T-cell (primary cell): ENCODE data around the gene FAM171A2. TPM values are rescaled to one million over a fixed set of nuclear protein-coding genes. Genes with fewer than 3 reads are reported as not detected.
"Not testable (repeated sequence)": the region's sequence is repeated elsewhere in the genome, so short reads cannot be mapped to it uniquely, and the experiment has no call there.

Experiments
- ATAC-seq, 4 experiments: fragments of 200-7000 bp in 3 of 4; fragments of 150-1000 bp in 1 of 4; cut with Tn5 transposase; replicated peaks in 1 of 4; 1 replicate in 3 of 4; 2 replicates in 1 of 4; pipeline ENCODE4 v1.10.0; 2021; ENCODE audit warnings: moderate library complexity in 3 of 4, mild to moderate bottlenecking in 2 of 4, moderate number of reproducible peaks in 1 of 4
- CTCF ChIA-PET, 2 donors: fragments of 300-600 bp; sonication (Branson Sonifier 250); formaldehyde crosslinking; loops; one replicate each; lab custom pipeline; 2022; ENCODE audit warnings: antibody characterized with exemption in 2 of 2; lab: Charles Lee
- POLR2A ChIA-PET, 2 donors: fragments of 300-600 bp; sonication (Branson Sonifier 250); formaldehyde crosslinking; loops; one replicate each; lab custom pipeline; 2022; ENCODE audit warnings: antibody characterized with exemption in 2 of 2; lab: Charles Lee
- DNase-seq, 35 experiments: peaks; one replicate each; pipeline versions ENCODE4 v3.0.0 to v3.0.0-alpha.2; 2013 to 2023
- H3K27ac ChIP-seq: one replicate; pipeline ENCODE4 v1.5.1; 2013; ENCODE audit warnings: low read length
- H3K27me3 ChIP-seq, 2 experiments: replicated peaks in 1 of 2; 1 replicate in 1 of 2; 2 replicates in 1 of 2; pipeline versions ENCODE4 v1.6.1 to v1.7.0; 2013; ENCODE audit warnings: low read length in 1 of 2, mixed read lengths in 1 of 2; ENCODE audit not compliant: control insufficient read depth in 2 of 2, insufficient read depth in 2 of 2; ENCODE audit errors: extremely low read depth in 1 of 2
- H3K36me3 ChIP-seq, 2 donors: 1 replicate in 1 of 2; 2 replicates in 1 of 2; pipeline versions ENCODE4 v1.6.1 to v1.7.0; 2013; ENCODE audit warnings: low read length in 1 of 2; ENCODE audit not compliant: control insufficient read depth in 2 of 2, insufficient read depth in 1 of 2; ENCODE audit errors: extremely low read depth in 1 of 2
- H3K4me1 ChIP-seq, 2 experiments: 1 replicate in 1 of 2; 2 replicates in 1 of 2; pipeline versions ENCODE4 v1.6.1 to v1.7.0; 2013; ENCODE audit warnings: low read length in 2 of 2, mixed read lengths in 1 of 2; ENCODE audit not compliant: insufficient read depth in 2 of 2, control insufficient read depth in 1 of 2; ENCODE audit errors: extremely low read depth in 1 of 2
- H3K4me3 ChIP-seq, 2 donors: 1 replicate in 1 of 2; 2 replicates in 1 of 2; pipeline versions ENCODE4 v1.5.1 to v1.7.0; 2013; ENCODE audit warnings: mild to moderate bottlenecking in 2 of 2, low read length in 1 of 2, moderate library complexity in 1 of 2; ENCODE audit not compliant: control insufficient read depth in 1 of 2; ENCODE audit errors: extremely low read depth in 1 of 2
- H3K9me3 ChIP-seq: 2 replicates; pipeline ENCODE4 v1.7.0; 2013
- H3K27ac Mint-ChIP-seq, 2 donors: one replicate each; pipeline ENCODE4 v1.8.0; 2020 to 2021; ENCODE audit warnings: mild to moderate bottlenecking in 2 of 2, mixed read lengths in 2 of 2
- H3K27me3 Mint-ChIP-seq, 2 donors: one replicate each; pipeline ENCODE4 v1.8.0; 2021 to 2022; ENCODE audit warnings: mixed read lengths in 2 of 2
- H3K36me3 Mint-ChIP-seq: one replicate; pipeline ENCODE4 v1.8.0; 2021; ENCODE audit warnings: mixed read lengths
- H3K4me1 Mint-ChIP-seq, 3 donors: one replicate each; pipeline ENCODE4 v1.8.0; 2020 to 2022; ENCODE audit warnings: mixed read lengths in 3 of 3, mild to moderate bottlenecking in 1 of 3
- H3K4me3 Mint-ChIP-seq, 3 donors: one replicate each; pipeline ENCODE4 v1.8.0; 2020 to 2022; ENCODE audit warnings: mild to moderate bottlenecking in 3 of 3, mixed read lengths in 3 of 3, moderate library complexity in 3 of 3
- H3K9me3 Mint-ChIP-seq, 3 donors: one replicate each; pipeline ENCODE4 v1.8.0; 2020 to 2022; ENCODE audit warnings: mixed read lengths in 3 of 3
- WGBS: methylation state at CpG from one replicate; pipeline ENCODE4 v1.1.5; 2013; ENCODE audit warnings: missing lambda C conversion rate; ENCODE audit not compliant: insufficient coverage; 5-methylcytosine and 5-hydroxymethylcytosine counted together
- total RNA-seq, 35 experiments: library from RNA in 6 of 35; stranded (reverse) in 6 of 35; fragments of 120-200 nt in 1 of 35; gene quantifications; one replicate each; pipeline versions ENCODE4 v1.2.1 to v1.2.4 and lab custom pipeline; 2013 to 2026

FAM171A2 gene
- total RNA-seq, 5 donors from 2014 or later (not counting 1 experiment from before 2014, with no cell fraction given), result 0.18 to 1.5 (median 0.89) TPM

DNA sequence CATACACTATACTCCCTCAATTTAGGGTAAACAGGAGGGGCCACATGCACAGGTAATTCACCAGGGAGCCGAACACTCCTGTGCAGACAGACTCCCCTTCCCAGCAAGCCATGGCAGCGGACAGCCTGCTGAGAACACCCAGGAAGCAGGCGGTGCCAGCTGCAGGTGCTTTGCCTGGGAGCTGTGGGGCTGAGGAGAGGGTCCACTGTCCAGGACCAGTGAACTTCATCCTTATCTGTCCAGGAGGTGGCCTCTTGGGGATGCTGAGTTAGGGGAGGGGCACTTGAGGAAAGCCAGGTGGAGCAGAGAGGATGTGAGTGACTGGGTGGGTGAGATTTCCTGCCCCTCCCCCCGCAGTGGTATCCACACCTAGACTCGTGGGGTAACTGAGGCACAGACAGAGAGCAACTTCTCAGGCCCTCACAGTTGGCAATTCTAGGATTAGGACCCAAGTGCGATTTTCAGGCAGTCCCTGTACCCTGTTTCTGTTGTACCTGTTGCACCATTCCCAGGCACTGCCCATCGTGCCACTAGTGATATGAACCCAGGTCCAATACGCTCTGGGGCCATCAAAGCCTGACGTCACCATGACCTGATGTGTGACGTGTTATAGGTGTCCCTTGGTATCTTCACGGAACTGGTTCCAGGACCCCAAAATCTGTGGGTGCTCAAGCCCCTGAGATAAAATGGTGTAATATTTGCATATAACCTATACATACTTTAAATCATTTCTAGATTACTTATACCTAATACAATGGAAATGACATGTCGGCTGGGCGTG lies 17.4 kb downstream of the FAM171A2 start:
- Mint-ChIP-seq H3K27ac (peak overlapping the region; percentile 63 to 81), H3K4me1 (peaks cover 16 to 33% (median 28%) of the 10 kb centered on the region in 3 donors), H3K4me3 (peak overlapping the region; percentile 89 to 95 (median 91)), H3K27me3 (peaks cover under 1 to 4% of the 10 kb centered on the region in 2 donors), H3K9me3 (no peaks in the 10 kb centered on the region), H3K36me3 (no peaks in the 10 kb centered on the region)
- no peak for ATAC-seq
- 67% methylated on average over 5 of the region's 13 CpGs for WGBS
- peaks cover 0 to 8% of the 10 kb centered on the region in 2 experiments for H3K27me3 ChIP-seq
- H3K27ac ChIP-seq, result no peak overlapping the region
- ChIA-PET POLR2A (interaction anchor here in 1 of 2 donors (0.6 kb wide), 1 partner anchor 259 kb away, joined by 4 read pairs; no protein-coding TSS in a partner anchor), CTCF (interaction anchor here (0.6 to 1.4 kb wide), 9 partner anchors 15 to 409 kb away, joined by 3 to 6 read pairs (median 4); partner anchors contain the start of genes FAM171A2 (in 1 of the 2) and TMUB2 (in 1 of the 2))
- peaks cover 2 to 27% of the 10 kb centered on the region in 2 experiments for H3K4me1 ChIP-seq
- H3K9me3 ChIP-seq, result no peaks in the 10 kb centered on the region
- peak overlapping the region in 1 of 2 donors; percentile 72 for H3K4me3 ChIP-seq
- DNase-seq, result no peak
- no peaks in the 10 kb centered on the region for H3K36me3 ChIP-seq

DNA sequence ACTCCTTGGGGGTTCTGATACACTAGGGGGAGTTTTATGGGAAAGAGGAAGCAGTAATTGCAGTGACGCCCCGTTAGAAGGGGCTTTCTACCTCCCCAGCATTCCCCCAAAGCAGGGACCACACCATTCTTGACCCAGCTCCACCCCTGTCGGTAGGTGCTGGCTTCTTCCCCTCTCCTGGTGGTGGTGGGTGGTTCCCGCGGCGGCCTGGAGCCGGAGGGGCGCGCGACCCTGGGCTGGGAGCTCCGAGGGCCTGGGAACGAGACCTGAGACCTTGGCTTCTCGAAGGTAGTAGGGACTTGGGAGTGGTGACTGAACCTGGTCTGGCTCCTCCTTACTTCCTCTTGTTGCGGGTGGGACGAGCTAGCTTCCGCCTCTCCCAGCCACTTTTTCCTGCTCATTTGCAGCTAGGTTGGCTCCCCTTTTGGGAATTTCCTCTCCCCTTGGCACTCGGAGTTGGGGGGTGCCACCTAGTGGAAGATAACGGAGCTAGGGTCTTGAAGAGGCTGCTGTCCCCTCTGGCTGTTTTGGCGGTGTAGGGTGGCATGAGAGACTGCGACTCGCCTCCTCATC lies 18.1 kb downstream of the FAM171A2 start:
- CTCF ChIA-PET, result interaction anchor here (0.6 to 1.4 kb wide), 13 partner anchors 14 to 159 kb away, joined by 3 to 6 read pairs (median 3); partner anchors contain the start of genes FAM171A2 (in 1 of the 2) and TMUB2 (in 1 of the 2)
- peaks cover 4 to 10% of the 10 kb centered on the region in 2 donors for H3K27me3 Mint-ChIP-seq
- peaks cover 2 to 21% of the 10 kb centered on the region in 2 experiments for H3K4me1 ChIP-seq
- peak overlapping the region; percentile 8 for H3K27ac ChIP-seq
- H3K9me3 Mint-ChIP-seq, result no peaks in the 10 kb centered on the region
- H3K36me3 ChIP-seq, result no peaks in the 10 kb centered on the region
- H3K27ac Mint-ChIP-seq, result peak overlapping the region; percentile 63 to 81
- ATAC-seq, result peak; percentile 44 to 47 (median 45)
- H3K9me3 ChIP-seq, result no peaks in the 10 kb centered on the region
- peak in 19 of 35 experiments; percentile 19 to 69 (median 35) for DNase-seq
- no CpG with 5 or more reads among the region's 21 CpGs for WGBS
- no peaks in the 10 kb centered on the region for H3K36me3 Mint-ChIP-seq
- H3K4me3 ChIP-seq, result peak overlapping the region; percentile 72 to 98
- peaks cover 16 to 30% (median 25%) of the 10 kb centered on the region in 3 donors for H3K4me1 Mint-ChIP-seq
- POLR2A ChIA-PET, result interaction anchor here in 1 of 2 donors (0.6 kb wide), 1 partner anchor 258 kb away, joined by 4 read pairs; no protein-coding TSS in a partner anchor
- H3K4me3 Mint-ChIP-seq, result peak overlapping the region; percentile 89 to 95 (median 91)
- peaks cover 0 to 8% of the 10 kb centered on the region in 2 experiments for H3K27me3 ChIP-seq

DNA sequence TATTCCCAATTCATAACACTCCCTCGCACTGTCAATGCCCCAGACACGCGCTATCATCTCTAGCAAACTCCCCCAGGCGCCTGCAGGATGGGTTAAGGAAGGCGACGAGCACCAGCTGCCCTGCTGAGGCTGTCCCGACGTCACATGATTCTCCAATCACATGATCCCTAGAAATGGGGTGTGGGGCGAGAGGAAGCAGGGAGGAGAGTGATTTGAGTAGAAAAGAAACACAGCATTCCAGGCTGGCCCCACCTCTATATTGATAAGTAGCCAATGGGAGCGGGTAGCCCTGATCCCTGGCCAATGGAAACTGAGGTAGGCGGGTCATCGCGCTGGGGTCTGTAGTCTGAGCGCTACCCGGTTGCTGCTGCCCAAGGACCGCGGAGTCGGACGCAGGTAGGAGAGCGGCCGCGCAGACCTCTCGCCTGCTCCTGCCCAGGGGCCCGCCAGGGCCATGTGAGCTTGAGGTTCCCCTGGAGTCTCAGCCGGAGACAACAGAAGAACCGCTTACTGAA lies 18.7 kb downstream of the FAM171A2 start, which contains the start of gene GRN:
GRN (plus strand) TSS at position 364 of the 515 bp plus-strand sequence. CDS start 3,863 bp downstream, outside the sequence.
- peaks cover 0 to 8% of the 10 kb centered on the region in 2 experiments for H3K27me3 ChIP-seq
- CTCF ChIA-PET, result interaction anchor here (0.5 to 1.4 kb wide), 13 partner anchors 14 to 579 kb away, joined by 3 to 6 read pairs (median 3); partner anchors contain the start of genes FAM171A2 (in 1 of the 2) and TMUB2 (in 1 of the 2)
- Mint-ChIP-seq H3K9me3 (no peaks in the 10 kb centered on the region), H3K4me3 (peak within 1 kb of the TSS; percentile 89 to 95 (median 91)), H3K4me1 (peaks cover 16 to 30% (median 24%) of the 10 kb centered on the region in 3 donors), H3K27ac (peak within 1 kb of the TSS; percentile 63 to 81), H3K27me3 (peaks cover 4 to 10% of the 10 kb centered on the region in 2 donors), H3K36me3 (no peaks in the 10 kb centered on the region)
- H3K9me3 ChIP-seq, result no peaks in the 10 kb centered on the region
- 5% methylated on average over 12 of the region's 26 CpGs for WGBS
- H3K36me3 ChIP-seq, result no peaks in the 10 kb centered on the region
- H3K4me1 ChIP-seq, result peaks cover 2 to 21% of the 10 kb centered on the region in 2 experiments
- DNase-seq, result peak; percentile 60 to 89 (median 77)
- ATAC-seq, result peak; percentile 98 to 99 (median 98)
- POLR2A ChIA-PET, result no interaction called here
- H3K27ac ChIP-seq, result peak within 1 kb of the TSS; percentile 8
- H3K4me3 ChIP-seq, result peak within 1 kb of the TSS; percentile 72 to 98

DNA sequence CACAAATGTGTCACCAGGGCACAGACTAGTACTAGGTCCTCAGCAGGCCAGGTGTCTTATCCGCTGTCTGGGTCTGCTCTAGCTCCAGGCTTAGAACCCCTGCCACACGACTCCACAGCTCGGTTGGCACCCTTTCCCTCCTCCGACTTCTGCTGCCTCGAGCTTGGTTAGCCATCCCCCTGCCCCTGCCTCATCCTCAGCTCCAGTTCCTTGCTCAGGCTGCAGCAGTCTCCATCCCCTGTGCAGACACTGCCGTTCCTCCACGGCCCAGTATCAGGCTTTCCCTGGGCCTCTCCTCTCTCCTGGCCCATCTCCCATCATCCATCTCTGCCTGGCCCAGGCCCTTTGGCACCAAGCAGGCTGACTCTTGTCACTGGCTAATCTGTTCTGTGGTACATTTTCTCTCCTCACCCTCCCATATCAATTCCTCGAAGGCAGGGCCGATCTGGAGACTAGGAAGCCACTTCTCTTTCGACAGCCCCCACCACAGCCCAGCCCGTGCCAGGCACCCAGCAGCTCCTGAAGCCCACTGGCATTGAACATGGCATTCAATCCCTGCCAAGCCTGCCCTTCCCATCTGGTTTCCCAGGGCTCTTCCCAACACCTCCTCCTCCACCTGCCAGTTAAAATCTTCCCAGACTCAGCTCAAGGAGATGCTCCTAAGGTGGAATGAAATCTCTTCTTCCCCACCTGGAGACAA lies 20.0 kb downstream of the FAM171A2 start:
- no peaks in the 10 kb centered on the region for H3K9me3 Mint-ChIP-seq
- DNase-seq (no peak), ATAC-seq (no peak)
- peaks cover 16 to 29% (median 24%) of the 10 kb centered on the region in 3 donors for H3K4me1 Mint-ChIP-seq
- ChIA-PET POLR2A (no interaction called here), CTCF (no interaction called here)
- Histone ChIP-seq H3K4me3 (no peak overlapping the region), H3K27ac (no peak overlapping the region), H3K9me3 (no peaks in the 10 kb centered on the region), H3K4me1 (peaks cover 2 to 21% of the 10 kb centered on the region in 2 experiments), H3K36me3 (no peaks in the 10 kb centered on the region), H3K27me3 (peaks cover 0 to 10% of the 10 kb centered on the region in 2 experiments)
- H3K27ac Mint-ChIP-seq, result no peak overlapping the region
- peak overlapping the region in 1 of 3 donors; percentile 6 for H3K4me3 Mint-ChIP-seq
- H3K36me3 Mint-ChIP-seq, result no peaks in the 10 kb centered on the region
- H3K27me3 Mint-ChIP-seq, result peaks cover 5 to 10% of the 10 kb centered on the region in 2 donors
- WGBS, result 90% methylated on average over 11 of the region's 11 CpGs

DNA sequence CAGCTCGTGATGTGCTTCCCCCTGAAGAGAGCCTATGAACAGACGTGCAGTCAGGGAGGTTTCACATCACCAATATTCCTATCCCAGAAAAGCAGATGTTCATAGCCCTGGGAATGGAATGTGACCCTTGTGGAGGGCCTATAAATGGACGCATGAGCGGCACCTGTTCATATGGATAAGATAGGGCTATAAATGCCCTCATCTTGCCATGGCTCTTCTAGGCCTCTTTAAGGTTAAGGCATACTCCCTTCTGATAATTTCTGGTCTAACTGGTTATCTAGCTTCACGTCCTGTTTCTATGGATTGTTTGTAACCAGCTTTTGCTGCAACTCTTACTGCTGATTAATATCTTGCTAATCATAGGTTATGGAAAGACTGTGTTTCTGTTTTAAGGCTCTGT lies 23.1 kb downstream of the FAM171A2 start:
- Histone ChIP-seq H3K27me3 (peaks cover 0 to 17% of the 10 kb centered on the region in 2 experiments), H3K4me1 (peaks cover 0 to 11% of the 10 kb centered on the region in 2 experiments)
- POLR2A ChIA-PET, H3K36me3 Mint-ChIP-seq, H3K9me3 Mint-ChIP-seq, H3K9me3 ChIP-seq, DNase-seq, H3K4me3 Mint-ChIP-seq, H3K27ac ChIP-seq, H3K4me3 ChIP-seq, CTCF ChIA-PET, ATAC-seq, H3K36me3 ChIP-seq, H3K27ac Mint-ChIP-seq: not testable (repeated sequence)
- WGBS, result 100% methylated on average over 2 of the region's 5 CpGs
- Mint-ChIP-seq H3K4me1 (peaks cover 6 to 14% (median 13%) of the 10 kb centered on the region in 3 donors), H3K27me3 (peaks cover 7 to 10% of the 10 kb centered on the region in 2 donors)
